ENCODE data around the gene PPM1H. TPM values are rescaled to one million over a fixed set of nuclear protein-coding genes. Genes with fewer than 3 reads are reported as not detected.

Gene PPM1H
- polyA plus RNA-seq, 1 experiment = 2.3 TPM

DNA sequence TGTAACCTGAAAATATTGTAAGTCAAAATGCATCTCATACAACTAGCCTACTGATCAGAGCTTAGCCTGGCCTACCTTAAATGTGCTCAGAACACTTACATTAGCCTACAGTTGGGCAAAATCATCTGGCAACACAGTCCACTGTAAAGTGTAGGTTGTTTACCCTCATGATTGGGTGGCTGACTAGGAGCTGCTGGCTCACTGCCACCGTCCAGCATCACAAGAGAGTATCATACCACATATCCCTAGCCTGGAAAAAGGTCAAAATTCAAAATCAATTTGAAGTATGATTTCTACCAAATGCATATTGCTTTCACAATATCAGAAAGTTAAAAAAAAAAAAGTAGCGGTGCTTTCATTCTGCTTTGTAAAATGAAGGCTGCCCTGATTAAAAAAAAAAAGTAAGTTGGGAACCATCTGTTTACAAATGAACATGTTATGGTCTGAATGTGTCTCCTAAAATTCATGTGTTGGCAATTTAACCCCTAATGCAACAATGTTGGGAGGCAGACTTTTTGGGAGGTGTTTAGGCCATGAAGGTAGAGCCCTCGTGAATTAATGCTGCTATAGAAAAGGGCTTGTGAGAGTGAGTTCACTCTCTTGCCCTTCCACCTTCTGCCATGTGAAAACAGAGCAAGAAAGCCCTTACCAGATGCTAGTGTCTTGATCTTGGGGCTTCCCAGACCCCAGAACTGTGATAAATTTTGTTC, 211.8 kb downstream of the PPM1H start:
- Histone ChIP-seq H3K4me3 (ENCODE audit: low read depth, low read length) (no peak overlapping the region), H3K27me3 (ENCODE audit: control insufficient read depth, insufficient read depth, low read length) (no peaks in the 10 kb centered on the region), H3K36me3 (ENCODE audit: control insufficient read depth, insufficient read depth, low read length) (no peaks in the 10 kb centered on the region)
- ChIA-PET CTCF (interaction anchor here (0.6 kb wide), 1 partner anchor 62 kb away, joined by 3 read pairs; no protein-coding TSS in a partner anchor), POLR2A (no interaction called here)
- no peak for TF ChIP-seq CTCF (IDR thresholded peaks at IDR 0.05; ENCODE audit: insufficient read depth, low read depth, low read length)
- DNase-seq (ENCODE audit: low read depth) = no peak

DNA sequence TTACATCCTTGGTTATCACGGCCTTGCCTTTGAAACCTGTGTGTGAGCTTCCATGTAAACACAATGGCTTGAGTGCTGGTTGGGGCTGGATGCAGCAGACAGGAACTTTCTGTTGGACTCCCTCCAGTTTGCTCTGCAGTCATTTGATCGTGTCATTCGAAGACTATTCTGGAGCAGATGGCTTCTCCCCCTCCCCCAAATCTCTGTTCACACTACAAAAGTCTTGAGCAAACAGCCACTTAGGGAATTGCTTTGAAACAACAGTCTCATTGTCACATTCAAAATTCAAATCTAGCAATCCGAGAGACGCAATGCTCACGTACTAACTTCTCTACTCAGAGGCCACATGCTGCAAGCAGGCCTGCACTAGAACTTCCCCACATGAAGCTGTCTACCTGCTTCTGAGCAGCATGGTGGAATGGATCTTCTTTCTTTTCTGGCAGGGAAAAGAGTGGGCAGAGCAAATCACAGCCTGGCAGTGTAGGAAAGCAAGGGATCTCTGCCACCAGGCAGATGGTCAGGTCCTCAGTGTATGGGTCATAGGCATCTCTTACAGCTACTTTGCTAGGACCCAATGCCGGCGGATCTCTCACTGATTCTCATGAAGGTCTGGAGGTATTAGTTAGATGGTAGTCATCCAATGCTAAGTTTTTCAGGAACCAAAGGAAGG, 214.2 kb downstream of the PPM1H start:
- Histone ChIP-seq H3K4me3 (ENCODE audit: low read depth, low read length) (no peak overlapping the region), H3K36me3 (ENCODE audit: control insufficient read depth, insufficient read depth, low read length) (no peaks in the 10 kb centered on the region), H3K27me3 (ENCODE audit: control insufficient read depth, insufficient read depth, low read length) (no peaks in the 10 kb centered on the region)
- no peak for DNase-seq (ENCODE audit: low read depth)
- TF ChIP-seq CTCF (IDR thresholded peaks at IDR 0.05; ENCODE audit: insufficient read depth, low read depth, low read length) = no peak
- POLR2A ChIA-PET = interaction anchor here (0.5 to 0.6 kb wide), 2 partner anchors 49 to 61 kb away, joined by 3 to 14 read pairs; no protein-coding TSS in a partner anchor
- CTCF ChIA-PET = interaction anchor here (0.6 to 1.7 kb wide), 3 partner anchors 21 to 137 kb away, joined by 3 to 4 read pairs (median 3); no protein-coding TSS in a partner anchor

DNA sequence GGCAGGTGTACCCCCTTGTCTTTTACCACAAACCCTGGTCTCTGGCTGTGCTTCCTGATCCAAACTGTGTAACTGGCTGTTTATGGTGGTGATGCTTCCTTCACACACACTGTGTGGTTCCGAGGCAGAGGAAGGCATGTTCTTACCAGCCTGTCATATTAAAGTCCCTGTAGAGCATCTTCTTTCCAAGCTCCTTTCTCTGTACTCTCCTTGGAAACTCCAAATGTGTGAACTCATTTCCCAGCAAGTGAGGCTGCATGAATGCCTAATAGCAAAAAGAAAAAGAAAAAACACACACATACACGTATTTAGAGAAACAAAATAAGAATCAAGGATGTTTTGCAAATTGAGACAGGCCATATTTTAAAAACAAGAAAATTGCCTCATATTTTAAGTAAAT, 214.9 kb downstream of the PPM1H start:
- no peak for DNase-seq (ENCODE audit: low read depth)

GRCh38 chr12:62718762-62719426, 216.1 kb downstream of the PPM1H start:
- ChIA-PET POLR2A (no interaction called here), CTCF (interaction anchor here (1.0 to 1.2 kb wide), 2 partner anchors 22 to 116 kb away, joined by 3 read pairs; no protein-coding TSS in a partner anchor)
- H3K36me3 ChIP-seq (ENCODE audit: control insufficient read depth, insufficient read depth, low read length) = no peaks in the 10 kb centered on the region
- DNase-seq (ENCODE audit: low read depth) = no peak
- no peak overlapping the region for H3K4me3 ChIP-seq (ENCODE audit: low read depth, low read length)
- TF ChIP-seq CTCF (IDR thresholded peaks at IDR 0.05; ENCODE audit: insufficient read depth, low read depth, low read length) = no peak
- no peaks in the 10 kb centered on the region for H3K27me3 ChIP-seq (ENCODE audit: control insufficient read depth, insufficient read depth, low read length)

More for the DNA sequence above, 214.9 kb downstream of the PPM1H start:
- Histone ChIP-seq H3K4me3 (ENCODE audit: low read depth, low read length) (no peak overlapping the region), H3K27me3 (ENCODE audit: control insufficient read depth, insufficient read depth, low read length) (no peaks in the 10 kb centered on the region), H3K36me3 (ENCODE audit: control insufficient read depth, insufficient read depth, low read length) (no peaks in the 10 kb centered on the region)
- POLR2A ChIA-PET = interaction anchor here (0.6 kb wide), 1 partner anchor 61 kb away, joined by 14 read pairs; no protein-coding TSS in a partner anchor
- CTCF ChIA-PET = interaction anchor here (1.2 kb wide), 1 partner anchor 136 kb away, joined by 3 read pairs; no protein-coding TSS in a partner anchor
- no peak for TF ChIP-seq CTCF (IDR thresholded peaks at IDR 0.05; ENCODE audit: insufficient read depth, low read depth, low read length)

GRCh38 chr12:62717643-62718042, 217.3 kb downstream of the PPM1H start:
- no peak for TF ChIP-seq CTCF (IDR thresholded peaks at IDR 0.05; ENCODE audit: insufficient read depth, low read depth, low read length)
- Histone ChIP-seq H3K4me3 (ENCODE audit: low read depth, low read length) (no peak overlapping the region), H3K27me3 (ENCODE audit: control insufficient read depth, insufficient read depth, low read length) (no peaks in the 10 kb centered on the region), H3K36me3 (ENCODE audit: control insufficient read depth, insufficient read depth, low read length) (no peaks in the 10 kb centered on the region)
- DNase-seq (ENCODE audit: low read depth) = no peak
- CTCF ChIA-PET = interaction anchor here (1.2 kb wide), 1 partner anchor 115 kb away, joined by 3 read pairs; no protein-coding TSS in a partner anchor
- POLR2A ChIA-PET = interaction anchor here (0.6 kb wide), 1 partner anchor 33 kb away, joined by 7 read pairs; no protein-coding TSS in a partner anchor

All from BJ (cell line).